Activated CD8-positive, alpha-beta memory T cell treated with anti-CD3 and anti-CD28 coated beads, Interleukin-2, amount 50 U/mL, for 1 hour (primary cell): ENCODE data around the gene ZNF326.

Experiments
- DNase-seq: peaks from one replicate; pipeline ENCODE4 v3.0.0-alpha.2; 2020; ENCODE audit errors: extremely low read depth

Gene ZNF326

GRCh38 chr1:89994805-89995597 lies at the start of gene ZNF326:
ZNF326 (plus strand) TSS chr1:89995110; CDS start chr1:89995258, 148 bp downstream.
- DNase-seq, result peak; percentile 54

- no peak for DNase-seq
Measured at GRCh38 chr1:89945852-89946476, 48.9 kb upstream of the ZNF326 start.

- DNase-seq, result no peak
Measured at GRCh38 chr1:89946532-89946931, 48.4 kb upstream of the ZNF326 start.

GRCh38 chr1:89948722-89949345 lies 46.1 kb upstream of the ZNF326 start:
- no peak for DNase-seq

- DNase-seq, result no peak
Measured at GRCh38 chr1:89949991-89950624, 44.8 kb upstream of the ZNF326 start.

GRCh38 chr1:89950703-89951102 lies 44.2 kb upstream of the ZNF326 start:
- DNase-seq, result no peak

- DNase-seq, result no peak
Measured at GRCh38 chr1:89951766-89952604, 42.9 kb upstream of the ZNF326 start.

GRCh38 chr1:89952605-89953130 lies 42.2 kb upstream of the ZNF326 start:
- DNase-seq, result no peak

- DNase-seq, result no peak
Measured at GRCh38 chr1:89953131-89953626, 41.7 kb upstream of the ZNF326 start.

GRCh38 chr1:89953929-89954328 lies 41.0 kb upstream of the ZNF326 start:
- DNase-seq, result no peak

- DNase-seq, result no peak
Measured at GRCh38 chr1:89954401-89954800, 40.5 kb upstream of the ZNF326 start.

GRCh38 chr1:89955311-89956205 lies 39.4 kb upstream of the ZNF326 start:
- no peak for DNase-seq

- DNase-seq, result no peak
Measured at GRCh38 chr1:89957107-89957506, 37.8 kb upstream of the ZNF326 start.

- no peak for DNase-seq
Measured at GRCh38 chr1:89958851-89959654, 35.9 kb upstream of the ZNF326 start.

- DNase-seq, result no peak
Measured at GRCh38 chr1:89959719-89960118, 35.2 kb upstream of the ZNF326 start.

GRCh38 chr1:89962024-89962741 lies 32.7 kb upstream of the ZNF326 start:
- DNase-seq, result no peak

GRCh38 chr1:89962742-89963075 lies 32.2 kb upstream of the ZNF326 start:
- no peak for DNase-seq

GRCh38 chr1:89965193-89965768 lies 29.6 kb upstream of the ZNF326 start:
- no peak for DNase-seq
